Measurements from ENCODE around the gene SPG7. TPM values are rescaled to one million over a fixed set of nuclear protein-coding genes. Genes with fewer than 3 reads are reported as not detected.

The SPG7 gene
- 58.9 and 134 TPM in 2 replicates for total RNA-seq

GRCh38 chr16:89507834-89508590 lies at the start of gene SPG7:
Gene SPG7, plus strand, starts transcription at chr16:89508403. Its CDS starts 15 bp downstream, at chr16:89508418.

DNA sequence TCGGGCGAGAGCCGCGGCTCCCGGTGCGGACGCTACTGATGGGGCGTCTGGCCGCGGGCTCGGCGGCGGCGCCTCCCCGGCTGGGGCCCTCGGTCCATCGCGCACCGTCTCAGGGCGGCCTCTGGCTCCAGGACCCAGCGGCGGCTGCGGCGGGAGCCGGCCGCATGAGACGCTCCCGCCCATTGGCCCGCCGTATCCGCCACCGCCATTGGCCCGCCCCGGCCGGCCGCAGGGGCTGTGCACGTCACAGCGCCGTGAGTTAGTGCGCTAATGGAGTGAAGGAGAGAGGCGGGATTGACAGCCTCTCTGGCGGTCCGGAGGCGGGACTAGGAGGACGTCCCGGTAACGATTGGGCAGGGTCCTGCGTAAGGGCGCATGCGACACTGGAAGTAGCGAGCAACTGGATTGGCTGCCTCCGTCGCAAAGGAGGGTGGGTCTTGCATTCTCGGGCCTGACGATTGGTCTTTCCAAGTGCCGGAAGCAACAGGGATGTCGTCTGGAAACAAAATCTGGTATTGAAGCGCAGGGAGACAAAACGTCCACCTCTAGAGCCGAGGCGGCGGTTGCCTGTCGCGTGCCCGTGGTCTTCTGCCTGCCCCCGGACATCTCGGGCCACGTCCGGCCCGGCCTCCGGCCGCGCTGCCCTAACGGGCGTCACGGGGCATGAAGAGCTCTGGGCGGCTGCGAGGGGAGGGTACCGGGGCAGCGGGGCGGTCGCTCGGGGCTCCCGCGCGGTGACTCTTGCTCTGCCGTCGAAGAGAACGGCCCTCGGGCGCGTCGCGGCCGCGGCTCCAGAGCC lies 17.6 kb upstream of the SPG7 start, which contains the start of gene ANKRD11:
Gene ANKRD11, minus strand, starts transcription at position 123 of the 799 bp plus-strand sequence. CDS start 173,542 bp downstream, outside the sequence.

GRCh38 chr16:89560378-89561141 lies 52.4 kb downstream of the SPG7 start, which contains the start of gene RPL13:
Gene RPL13, plus strand, starts transcription at chr16:89560682. Its CDS starts 278 bp downstream, at chr16:89560960.

DNA sequence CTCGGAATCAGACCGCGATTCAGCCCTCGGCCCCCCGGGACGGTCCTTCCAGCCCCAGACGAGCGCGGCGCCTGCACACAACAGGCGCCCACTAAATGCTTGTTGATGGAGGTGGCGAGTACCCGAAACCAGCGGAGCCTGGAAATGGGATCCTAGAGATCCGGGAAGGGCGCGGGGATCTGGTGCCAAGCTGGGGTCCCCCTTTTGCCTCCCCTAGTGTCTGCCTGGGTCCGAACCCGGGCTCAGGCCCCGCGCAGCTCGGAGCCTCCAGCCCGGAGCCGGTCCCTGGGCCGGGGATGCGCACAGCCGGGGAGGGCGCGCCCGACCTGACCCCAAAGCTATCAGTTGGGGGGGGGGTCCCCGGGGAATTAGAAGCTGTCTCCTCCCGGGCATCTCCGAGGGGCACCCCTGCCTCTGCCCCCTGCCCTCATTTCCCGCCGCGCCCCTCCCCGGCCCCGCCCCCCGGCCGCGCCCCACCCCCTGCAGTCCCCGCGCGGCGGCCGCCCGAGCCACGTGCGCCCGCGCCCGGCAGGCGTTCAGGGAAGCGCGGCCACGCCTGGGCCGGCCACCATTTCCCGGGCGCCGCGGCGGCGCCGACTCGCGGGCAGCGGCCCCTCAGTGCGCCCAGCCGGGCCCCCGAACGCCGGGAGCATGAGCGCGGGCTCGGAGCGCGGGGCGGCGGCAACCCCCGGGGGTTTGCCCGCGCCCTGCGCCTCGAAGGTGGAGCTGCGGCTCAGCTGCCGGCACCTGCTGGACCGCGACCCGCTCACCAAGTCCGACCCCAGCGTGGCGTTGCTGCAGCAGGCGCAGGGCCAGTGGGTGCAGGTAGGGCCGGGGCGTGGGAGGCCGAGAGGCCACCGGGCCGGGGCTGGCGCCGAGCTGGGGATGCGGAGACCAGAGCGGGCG lies 67.3 kb downstream of the SPG7 start, which contains the start of gene CPNE7:
Gene CPNE7, plus strand, starts transcription at position 512 of the 906 bp plus-strand sequence. Its CDS starts 140 bp downstream, at position 652.

Small RNA genes lying within 50 kb of the gene (small RNA-seq; reads per million reads assigned to genes)
- gene SNORD68 (ENCODE audit: low replicate concordance): not detected

Other genes with a start within 250 kb of the SPG7 start
- gene ANKRD11, start 17.8 kb upstream of the SPG7 start, total RNA-seq: 101 and 130 TPM in 2 replicates
- gene RPL13, start 52.3 kb downstream of the SPG7 start, total RNA-seq: 1,853 and 3,370 TPM in 2 replicates
- gene CPNE7, start 67.4 kb downstream of the SPG7 start, total RNA-seq: 25.6 and 44.9 TPM in 2 replicates
- 0.88 TPM in 1 of 2 replicates, not detected in the other for gene DPEP1, start 105.2 kb downstream of the SPG7 start, total RNA-seq
- gene CHMP1A, start 149.3 kb downstream of the SPG7 start, total RNA-seq: 125 and 137 TPM in 2 replicates
- 2.4 and 5.6 TPM in 2 replicates for gene SPATA33, start 149.4 kb downstream of the SPG7 start, total RNA-seq
- gene CDK10, start 178.3 kb downstream of the SPG7 start, total RNA-seq: 34.4 and 53.1 TPM in 2 replicates
- 19.8 and 20.4 TPM in 2 replicates for gene SPATA2L, start 193.3 kb downstream of the SPG7 start, total RNA-seq
- gene VPS9D1, start 212.5 kb downstream of the SPG7 start, total RNA-seq: 12.7 and 16.4 TPM in 2 replicates
- 16.9 and 18.9 TPM in 2 replicates for gene ZNF276, start 213.1 kb downstream of the SPG7 start, total RNA-seq